K562 (cell line): ENCODE data around the gene KLK14. TPM values are rescaled to one million over a fixed set of nuclear protein-coding genes. Genes with fewer than 3 reads are reported as not detected.

Experiments used
- CTCF ChIP-seq, 3 experiments: IDR thresholded peaks in 2 of 3; conservative IDR thresholded peaks in 1 of 3; 2 replicates each; pipeline ENCODE4 v1.5.1; 2011 to 2012; ENCODE audit warnings: low read length in 3 of 3, mild to moderate bottlenecking in 3 of 3, control low read depth in 2 of 3, improper control_type of control experiment in 1 of 3, inconsistent platforms in 1 of 3, low read depth in 1 of 3, mixed read lengths in 1 of 3, moderate library complexity in 1 of 3; ENCODE audit not compliant: insufficient read depth in 2 of 3
- IFI16 ChIP-seq: fragments of 250-450 bp; sonication (Bioruptor Pico); IDR thresholded peaks from 2 replicates; pipeline ENCODE4 v2.1.2; 2022; ENCODE audit warnings: mild to moderate bottlenecking, inconsistent platforms
- LEF1 ChIP-seq: fragments of 450-650 bp; IDR thresholded peaks from 2 replicates; pipeline ENCODE4 v1.6.1; 2016; ENCODE audit warnings: mild to moderate bottlenecking
- NFIX ChIP-seq: fragments of 250-450 bp; sonication (Bioruptor Pico); IDR thresholded peaks from 2 replicates; pipeline ENCODE4 v1.4.0; 2020; ENCODE audit warnings: low read depth, mild to moderate bottlenecking, moderate library complexity
- NR2F6 ChIP-seq: fragments of 450-650 bp; formaldehyde crosslinking; IDR thresholded peaks from 2 replicates; pipeline ENCODE4 v1.4.0; 2020; ENCODE audit warnings: mild to moderate bottlenecking
- SMC3 ChIP-seq: conservative IDR thresholded peaks from 2 replicates; pipeline ENCODE4 v1.6.1; 2011; ENCODE audit warnings: low read depth, low read length, improper control_type of control experiment; ENCODE audit not compliant: insufficient read depth
- ZFP36 ChIP-seq: fragments of 150-350 bp; IDR thresholded peaks from 2 replicates; pipeline ENCODE4 v1.6.1; 2018; ENCODE audit warnings: low read length, low read depth; ENCODE audit not compliant: partially characterized antibody
- ZNF24 ChIP-seq: fragments of 450-650 bp; IDR thresholded peaks from 2 replicates; pipeline ENCODE4 v1.6.1; 2016
- ZNF318 ChIP-seq, 2 experiments: fragments of 450-650 bp; IDR thresholded peaks; 2 replicates each; pipeline ENCODE4 v1.6.1; 2016; ENCODE audit warnings: mild to moderate bottlenecking in 2 of 2, borderline replicate concordance in 1 of 2, low read depth in 1 of 2, moderate library complexity in 1 of 2
- polyA plus RNA-seq, 8 experiments: library from polyadenylated mRNA; depleted of rRNA in 4 of 8; stranded (reverse) in 5 of 8; unstranded in 3 of 8; fragments of >200 nt; fragmentation: Nextera tagmentation in 2 of 8; fragmentation: Illumina TruSeq in 1 of 8; extraction: Ambion mirVana in 2 of 8; extraction: Trizol in 1 of 8; gene quantifications; 2 replicates each; pipeline versions ENCODE4 v1.2.1 to v1.2.3, GENCODE V29; 2011 to 2014; ENCODE audit warnings: inconsistent platforms in 1 of 8, missing spikeins in 1 of 8
- total RNA-seq, 7 experiments: library from RNA; depleted of rRNA in 6 of 7; stranded (reverse); fragments of >200 nt in 6 of 7; fragmentation: Illumina TruSeq in 2 of 7; extraction: Trizol in 2 of 7; gene quantifications; 2 replicates each; pipeline versions ENCODE4 v1.2.1 to v1.2.3, GENCODE V29; 2011 to 2021; ENCODE audit warnings: low replicate concordance in 1 of 7

KLK14 gene
- total and polyA plus RNA-seq, 9 of the 15 experiments (the other 6 are each of a cell fraction or from before 2014, with no cell fraction given) = not detected

- TF ChIP-seq ZNF318 (IDR thresholded peaks at IDR 0.05; ENCODE audit: borderline replicate concordance in 1 of 2, low read depth in 1 of 2) (no peak), SMC3 (peak; percentile 52), NFIX (CRISPR knock-in tag) (no peak), LEF1 (0 out of 2 replicates have a peak, but pooled peaks have one; percentile 37), IFI16 (no peak), CTCF (IDR thresholded peaks at IDR 0.05 in 2 of 3, conservative IDR thresholded peaks at IDR 0.05 in 1 of 3; ENCODE audit: insufficient read depth in 2 of 3, low read depth in 1 of 3, low read length in 3 of 3) (peak; percentile 83 to 87 (median 86)), NR2F6 (CRISPR knock-in tag) (no peak), ZNF24 (no peak), ZFP36 (no peak)
These were observed 12.1 kb upstream of the KLK14 start (continued) for GRCh38 chr19:51094696-51095279.
